GF-D8 (cell line): Measurements from ENCODE around the gene ADAM15.

Experiments used
- DNase-seq: peaks from one replicate; lab custom pipeline; 2025; lab: John Stamatoyannopoulos, UW

Gene ADAM15

GRCh38 chr1:155086856-155087535, 35.9 kb downstream of the ADAM15 start:
- no peak for DNase-seq

- DNase-seq = no peak
These were observed 40.2 kb downstream of the ADAM15 start for GRCh38 chr1:155091071-155092051.

- no peak for DNase-seq
These were observed 41.0 kb downstream of the ADAM15 start for GRCh38 chr1:155092131-155092530.

GRCh38 chr1:155092641-155093040, 41.5 kb downstream of the ADAM15 start:
- DNase-seq = no peak

GRCh38 chr1:155093911-155094621, 43.0 kb downstream of the ADAM15 start:
- DNase-seq = peak; percentile 13

GRCh38 chr1:155094622-155094948, 43.5 kb downstream of the ADAM15 start:
- DNase-seq = no peak

- DNase-seq = no peak
These were observed 48.2 kb downstream of the ADAM15 start for GRCh38 chr1:155099331-155099730.

- no peak for DNase-seq
These were observed 52.2 kb downstream of the ADAM15 start for GRCh38 chr1:155103325-155103724.

GRCh38 chr1:155104605-155105534, 53.8 kb downstream of the ADAM15 start:
- DNase-seq = no peak

GRCh38 chr1:155105604-155106011, 54.5 kb downstream of the ADAM15 start:
- DNase-seq = no peak

- no peak for DNase-seq
These were observed 55.7 kb downstream of the ADAM15 start for GRCh38 chr1:155106862-155107261.

- no peak for DNase-seq
These were observed 56.5 kb downstream of the ADAM15 start for GRCh38 chr1:155107309-155108264.

GRCh38 chr1:155108296-155108695, 57.2 kb downstream of the ADAM15 start:
- no peak for DNase-seq

- no peak for DNase-seq
These were observed 59.3 kb downstream of the ADAM15 start for GRCh38 chr1:155110381-155110780.

- DNase-seq = no peak
These were observed 59.7 kb downstream of the ADAM15 start for GRCh38 chr1:155110826-155111225.
